Measurements from ENCODE around the gene LTO1. TPM values are rescaled to one million over a fixed set of nuclear protein-coding genes. Genes with fewer than 3 reads are reported as not detected.
A peak's percentile ranks its signal among the peaks of the same experiment; 100 is the strongest.

The LTO1 gene
- 10 to 100 TPM; 15.6 to 42.1 (median 21.4) TPM for polyA plus RNA-seq (ENCODE audit: insufficient read length in 4 of 4)

- peak; percentile 82 to 92 (median 91) for DNase-seq (ENCODE audit: low read depth in 4 of 4, low spot score in 3 of 4)
Measured at GRCh38 chr11:69674886-69675714, at the start of gene LTO1. Gene LTO1, minus strand, starts transcription at chr11:69675353. Its CDS starts 114 bp downstream, at chr11:69675239.

GRCh38 chr11:69721745-69722144, 46.6 kb upstream of the LTO1 start:
- DNase-seq (ENCODE audit: low read depth in 4 of 4, low spot score in 3 of 4) = no peak

GRCh38 chr11:69721106-69721505, 46.0 kb upstream of the LTO1 start:
- DNase-seq (ENCODE audit: low read depth in 4 of 4, low spot score in 3 of 4) = no peak

- no peak for DNase-seq (ENCODE audit: low read depth in 4 of 4, low spot score in 3 of 4)
Measured at GRCh38 chr11:69718912-69719311, 43.8 kb upstream of the LTO1 start.

GRCh38 chr11:69718147-69718546, 43.0 kb upstream of the LTO1 start:
- DNase-seq (ENCODE audit: low read depth in 4 of 4, low spot score in 3 of 4) = no peak

GRCh38 chr11:69716891-69717747, 42.0 kb upstream of the LTO1 start:
- DNase-seq (ENCODE audit: low read depth in 4 of 4, low spot score in 3 of 4) = no peak

GRCh38 chr11:69716099-69716498, 40.9 kb upstream of the LTO1 start:
- DNase-seq (ENCODE audit: low read depth in 4 of 4, low spot score in 3 of 4) = no peak

GRCh38 chr11:69715446-69715845, 40.3 kb upstream of the LTO1 start:
- DNase-seq (ENCODE audit: low read depth in 4 of 4, low spot score in 3 of 4) = no peak

- DNase-seq (ENCODE audit: low read depth in 4 of 4, low spot score in 3 of 4) = no peak
Measured at GRCh38 chr11:69711822-69712801, 37.0 kb upstream of the LTO1 start.

- DNase-seq (ENCODE audit: low read depth in 4 of 4, low spot score in 3 of 4) = no peak
Measured at GRCh38 chr11:69708736-69709401, 33.7 kb upstream of the LTO1 start.

- DNase-seq (ENCODE audit: low read depth in 4 of 4, low spot score in 3 of 4) = no peak
Measured at GRCh38 chr11:69707176-69707575, 32.0 kb upstream of the LTO1 start.

GRCh38 chr11:69705901-69706787, 31.0 kb upstream of the LTO1 start:
- DNase-seq (ENCODE audit: low read depth in 4 of 4, low spot score in 3 of 4) = no peak

- DNase-seq (ENCODE audit: low read depth in 4 of 4, low spot score in 3 of 4) = no peak
Measured at GRCh38 chr11:69705351-69705811, 30.2 kb upstream of the LTO1 start.

GRCh38 chr11:69704508-69705253, 29.5 kb upstream of the LTO1 start:
- no peak for DNase-seq (ENCODE audit: low read depth in 4 of 4, low spot score in 3 of 4)

- no peak for DNase-seq (ENCODE audit: low read depth in 4 of 4, low spot score in 3 of 4)
Measured at GRCh38 chr11:69703768-69704507, 28.8 kb upstream of the LTO1 start, which contains the start of gene FGF19. Gene FGF19, minus strand, starts transcription at chr11:69704022. Its CDS starts 146 bp downstream, at chr11:69703876.

- DNase-seq (ENCODE audit: low read depth in 4 of 4, low spot score in 3 of 4) = no peak
Measured at GRCh38 chr11:69703453-69703767, 28.3 kb upstream of the LTO1 start.

- no peak for DNase-seq (ENCODE audit: low read depth in 4 of 4, low spot score in 3 of 4)
Measured at GRCh38 chr11:69702769-69703452, 27.8 kb upstream of the LTO1 start.

All from left renal pelvis (tissue), 4 donors.